Esophagus muscularis mucosa (tissue), 3 donors: ENCODE results near the gene ANXA5.

Source experiments
- POLR2A ChIP-seq: fragments of 450-650 bp; IDR thresholded peaks from one replicate; pipeline ENCODE4 v1.6.1; 2017; ENCODE audit warnings: antibody characterized with exemption, moderate library complexity, mild to moderate bottlenecking, low read depth
- POLR2AphosphoS5 ChIP-seq, 2 donors: sonication (generic); formaldehyde crosslinking; IDR thresholded peaks; one replicate each; pipeline ENCODE4 v1.6.1; 2017; ENCODE audit warnings: antibody characterized with exemption in 2 of 2
- TF ChIP-seq, protein P1 (sequence below), 3 experiments: fragments of 200-600 bp in 2 of 3; fragments of 450-650 bp in 1 of 3; sonication (generic) in 2 of 3; IDR thresholded peaks; one replicate each; pipeline ENCODE4 v1.5.1; 2017 to 2019; ENCODE audit warnings: antibody characterized with exemption in 3 of 3, mild to moderate bottlenecking in 2 of 3, moderate library complexity in 1 of 3

GRCh38 chr4:121676345-121677075 is 20.3 kb downstream of the ANXA5 start:
- TF ChIP-seq, protein P1, sequence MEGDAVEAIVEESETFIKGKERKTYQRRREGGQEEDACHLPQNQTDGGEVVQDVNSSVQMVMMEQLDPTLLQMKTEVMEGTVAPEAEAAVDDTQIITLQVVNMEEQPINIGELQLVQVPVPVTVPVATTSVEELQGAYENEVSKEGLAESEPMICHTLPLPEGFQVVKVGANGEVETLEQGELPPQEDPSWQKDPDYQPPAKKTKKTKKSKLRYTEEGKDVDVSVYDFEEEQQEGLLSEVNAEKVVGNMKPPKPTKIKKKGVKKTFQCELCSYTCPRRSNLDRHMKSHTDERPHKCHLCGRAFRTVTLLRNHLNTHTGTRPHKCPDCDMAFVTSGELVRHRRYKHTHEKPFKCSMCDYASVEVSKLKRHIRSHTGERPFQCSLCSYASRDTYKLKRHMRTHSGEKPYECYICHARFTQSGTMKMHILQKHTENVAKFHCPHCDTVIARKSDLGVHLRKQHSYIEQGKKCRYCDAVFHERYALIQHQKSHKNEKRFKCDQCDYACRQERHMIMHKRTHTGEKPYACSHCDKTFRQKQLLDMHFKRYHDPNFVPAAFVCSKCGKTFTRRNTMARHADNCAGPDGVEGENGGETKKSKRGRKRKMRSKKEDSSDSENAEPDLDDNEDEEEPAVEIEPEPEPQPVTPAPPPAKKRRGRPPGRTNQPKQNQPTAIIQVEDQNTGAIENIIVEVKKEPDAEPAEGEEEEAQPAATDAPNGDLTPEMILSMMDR (IDR thresholded peaks at IDR 0.05), result no peak
- TF ChIP-seq POLR2A (no peak), POLR2AphosphoS5 (IDR thresholded peaks at IDR 0.05) (no peak)
